Measurements from ENCODE around the gene KRTAP5-4. TPM values are rescaled to one million over a fixed set of nuclear protein-coding genes. Genes with fewer than 3 reads are reported as not detected.

The KRTAP5-4 gene
- total RNA-seq, 4 donors from 2014 or later, result not detected

- DNase-seq, result peak in 1 of 2 donors; percentile 39
- Histone ChIP-seq H3K27ac (no peak overlapping the region), H3K27me3 (no peaks in the 10 kb centered on the region), H3K4me1 (no peaks in the 10 kb centered on the region), H3K4me3 (no peak overlapping the region), H3K36me3 (no peaks in the 10 kb centered on the region), H3K9me3 (no peaks in the 10 kb centered on the region)
- intact Hi-C loops (cut with DNase I; ENCODE audit: low total_unique reads), result no loop called here
- TF ChIP-seq POLR2A (IDR thresholded peaks at IDR 0.05) (no peak), CTCF (IDR thresholded peaks at IDR 0.05) (no peak)
Measured at GRCh38 chr11:1639102-1639620, 17.2 kb upstream of the KRTAP5-4 start.

GRCh38 chr11:1638344-1638743, 16.4 kb upstream of the KRTAP5-4 start:
- Histone ChIP-seq H3K36me3 (no peaks in the 10 kb centered on the region), H3K4me3 (no peak overlapping the region), H3K27ac (no peak overlapping the region), H3K27me3 (no peaks in the 10 kb centered on the region), H3K9me3 (no peaks in the 10 kb centered on the region), H3K4me1 (no peaks in the 10 kb centered on the region)
- no peak for DNase-seq
- no peak for TF ChIP-seq POLR2A (IDR thresholded peaks at IDR 0.05)
- no peak for TF ChIP-seq CTCF (IDR thresholded peaks at IDR 0.05)
- intact Hi-C loops (cut with DNase I; ENCODE audit: low total_unique reads), result no loop called here

- no peaks in the 10 kb centered on the region for H3K4me1 ChIP-seq
- TF ChIP-seq CTCF (IDR thresholded peaks at IDR 0.05) (no peak), POLR2A (IDR thresholded peaks at IDR 0.05) (no peak)
- no peaks in the 10 kb centered on the region for H3K36me3 ChIP-seq
- no peak overlapping the region for H3K4me3 ChIP-seq
- no peaks in the 10 kb centered on the region for H3K27me3 ChIP-seq
- intact Hi-C loops (cut with DNase I; ENCODE audit: low total_unique reads), result no loop called here
- no peaks in the 10 kb centered on the region for H3K9me3 ChIP-seq
- DNase-seq, result no peak
- no peak overlapping the region for H3K27ac ChIP-seq
Measured at GRCh38 chr11:1637628-1638027, 15.7 kb upstream of the KRTAP5-4 start.

GRCh38 chr11:1636291-1636950, 14.5 kb upstream of the KRTAP5-4 start:
- intact Hi-C loops (cut with DNase I; ENCODE audit: low total_unique reads), result no loop called here
- TF ChIP-seq POLR2A (IDR thresholded peaks at IDR 0.05) (no peak), CTCF (IDR thresholded peaks at IDR 0.05) (no peak)
- Histone ChIP-seq H3K4me1 (no peaks in the 10 kb centered on the region), H3K9me3 (no peaks in the 10 kb centered on the region), H3K27ac (no peak overlapping the region), H3K27me3 (no peaks in the 10 kb centered on the region), H3K4me3 (no peak overlapping the region), H3K36me3 (no peaks in the 10 kb centered on the region)
- DNase-seq, result no peak

GRCh38 chr11:1633864-1634263, 11.9 kb upstream of the KRTAP5-4 start:
- Histone ChIP-seq H3K4me1 (no peaks in the 10 kb centered on the region), H3K36me3 (no peaks in the 10 kb centered on the region), H3K27ac (no peak overlapping the region), H3K4me3 (no peak overlapping the region), H3K9me3 (no peaks in the 10 kb centered on the region), H3K27me3 (no peaks in the 10 kb centered on the region)
- DNase-seq, result no peak
- TF ChIP-seq CTCF (IDR thresholded peaks at IDR 0.05) (no peak), POLR2A (IDR thresholded peaks at IDR 0.05) (no peak)
- intact Hi-C loops (cut with DNase I; ENCODE audit: low total_unique reads), result no loop called here
